OCI-LY7 (cell line): ENCODE data around the gene MEIOB.

Source experiments
- CTCF ChIP-seq: fragments of 200-600 bp; sonication (generic); conservative IDR thresholded peaks from 2 replicates; pipeline ENCODE4 v1.5.1; 2014; ENCODE audit warnings: mild to moderate bottlenecking, antibody characterized with exemption, low read length, moderate library complexity, mixed read lengths
- EZH2phosphoT487 ChIP-seq: fragments of 200-600 bp; sonication (generic); IDR thresholded peaks from 2 replicates; pipeline ENCODE4 v1.6.1; 2018; ENCODE audit warnings: low read depth, borderline replicate concordance, mild to moderate bottlenecking, mixed run types, antibody characterized with exemption, low read length, moderate library complexity, mixed read lengths

GRCh38 chr16:1917665-1918350, 45.8 kb upstream of the MEIOB start:
- TF ChIP-seq CTCF (no peak), EZH2phosphoT487 (no peak)
